Esophagus muscularis mucosa (tissue), 4 donors: ENCODE measurements around the gene SNRPB2.

Source experiments
- EP300 ChIP-seq: sonication (generic); formaldehyde crosslinking; IDR thresholded peaks from one replicate; pipeline ENCODE4 v1.6.1; 2017; ENCODE audit warnings: antibody characterized with exemption
- POLR2A ChIP-seq: fragments of 450-650 bp; IDR thresholded peaks from one replicate; pipeline ENCODE4 v1.6.1; 2017; ENCODE audit warnings: antibody characterized with exemption, moderate library complexity, mild to moderate bottlenecking, low read depth
- POLR2AphosphoS5 ChIP-seq, 2 donors: sonication (generic); formaldehyde crosslinking; IDR thresholded peaks; one replicate each; pipeline ENCODE4 v1.6.1; 2017; ENCODE audit warnings: antibody characterized with exemption in 2 of 2
- TF ChIP-seq, protein P1 (sequence below), 3 experiments: fragments of 200-600 bp in 2 of 3; fragments of 450-650 bp in 1 of 3; sonication (generic) in 2 of 3; IDR thresholded peaks; one replicate each; pipeline ENCODE4 v1.5.1; 2017 to 2019; ENCODE audit warnings: antibody characterized with exemption in 3 of 3, mild to moderate bottlenecking in 2 of 3, moderate library complexity in 1 of 3

DNA sequence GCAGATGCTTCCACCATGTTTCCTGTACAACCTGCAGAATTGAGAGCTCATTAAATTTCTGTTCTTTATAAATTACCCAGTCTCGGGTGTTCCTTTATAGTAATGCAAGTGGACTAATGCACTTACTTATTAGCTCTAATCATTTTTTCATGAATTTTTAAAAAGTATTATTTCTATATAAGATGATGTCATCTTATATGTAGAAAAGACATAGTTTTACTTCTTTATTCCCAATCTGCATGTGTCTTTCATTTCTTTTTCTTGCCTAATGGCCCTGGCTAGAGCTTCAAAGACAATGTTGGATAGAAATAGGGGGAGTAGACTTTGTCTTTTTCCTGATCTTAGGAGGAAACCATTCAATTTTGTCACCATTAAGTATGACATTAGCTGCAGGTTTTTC, 46.1 kb downstream of the SNRPB2 start:
- TF ChIP-seq, protein P1, sequence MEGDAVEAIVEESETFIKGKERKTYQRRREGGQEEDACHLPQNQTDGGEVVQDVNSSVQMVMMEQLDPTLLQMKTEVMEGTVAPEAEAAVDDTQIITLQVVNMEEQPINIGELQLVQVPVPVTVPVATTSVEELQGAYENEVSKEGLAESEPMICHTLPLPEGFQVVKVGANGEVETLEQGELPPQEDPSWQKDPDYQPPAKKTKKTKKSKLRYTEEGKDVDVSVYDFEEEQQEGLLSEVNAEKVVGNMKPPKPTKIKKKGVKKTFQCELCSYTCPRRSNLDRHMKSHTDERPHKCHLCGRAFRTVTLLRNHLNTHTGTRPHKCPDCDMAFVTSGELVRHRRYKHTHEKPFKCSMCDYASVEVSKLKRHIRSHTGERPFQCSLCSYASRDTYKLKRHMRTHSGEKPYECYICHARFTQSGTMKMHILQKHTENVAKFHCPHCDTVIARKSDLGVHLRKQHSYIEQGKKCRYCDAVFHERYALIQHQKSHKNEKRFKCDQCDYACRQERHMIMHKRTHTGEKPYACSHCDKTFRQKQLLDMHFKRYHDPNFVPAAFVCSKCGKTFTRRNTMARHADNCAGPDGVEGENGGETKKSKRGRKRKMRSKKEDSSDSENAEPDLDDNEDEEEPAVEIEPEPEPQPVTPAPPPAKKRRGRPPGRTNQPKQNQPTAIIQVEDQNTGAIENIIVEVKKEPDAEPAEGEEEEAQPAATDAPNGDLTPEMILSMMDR (IDR thresholded peaks at IDR 0.05), result no peak
- TF ChIP-seq EP300 (no peak), POLR2A (no peak), POLR2AphosphoS5 (IDR thresholded peaks at IDR 0.05) (no peak)
